Body of pancreas (tissue), 4 donors: ENCODE results near the gene RGS13.

Experiments
- CTCF ChIP-seq, 7 experiments: fragments of 450-650 bp in 4 of 7; fragments of 200-600 bp in 3 of 7; sonication (generic) in 3 of 7; IDR thresholded peaks; one replicate each; pipeline ENCODE4 v1.5.1; 2016 to 2019; ENCODE audit warnings: antibody characterized with exemption in 7 of 7
- POLR2A ChIP-seq, 3 donors: fragments of 450-650 bp; IDR thresholded peaks; one replicate each; pipeline ENCODE4 v1.6.1; 2016; ENCODE audit warnings: antibody characterized with exemption in 3 of 3, mild to moderate bottlenecking in 2 of 3

- no peak for TF ChIP-seq CTCF (IDR thresholded peaks at IDR 0.05)
- peak in 1 of 3 donors; percentile 25 for TF ChIP-seq POLR2A (IDR thresholded peaks at IDR 0.05)
Measured at GRCh38 chr1:192609110-192610079, 26.6 kb upstream of the RGS13 start.
